ENCODE results near the gene GTF2E1.

DNA sequence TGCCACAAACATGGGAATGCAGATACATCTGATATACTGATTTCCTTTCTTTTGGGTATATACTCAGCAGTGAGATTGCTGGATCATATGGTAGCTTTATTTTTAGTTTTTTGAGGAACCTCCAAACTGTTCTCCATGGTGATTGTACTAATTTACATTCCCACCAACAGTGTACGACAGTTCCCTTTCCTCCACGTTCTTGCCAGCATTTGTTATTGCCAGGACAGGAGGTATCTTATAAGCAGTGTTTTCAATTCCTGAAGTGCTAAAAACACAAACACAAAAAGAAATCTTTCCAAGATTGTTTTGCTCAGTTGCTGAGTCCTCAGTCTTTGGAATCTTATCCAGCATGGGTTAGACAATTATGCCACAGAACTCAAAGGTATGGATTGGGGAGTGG, 13.5 kb downstream of the GTF2E1 start:
- TF ChIP-seq RFX5 (IDR thresholded peaks at IDR 0.05; ENCODE audit: low read depth, low read length): no peak
- no peak for TF ChIP-seq MXI1 (IDR thresholded peaks at IDR 0.05; ENCODE audit: borderline replicate concordance, low read depth, low read length)
- TF ChIP-seq, protein P1, sequence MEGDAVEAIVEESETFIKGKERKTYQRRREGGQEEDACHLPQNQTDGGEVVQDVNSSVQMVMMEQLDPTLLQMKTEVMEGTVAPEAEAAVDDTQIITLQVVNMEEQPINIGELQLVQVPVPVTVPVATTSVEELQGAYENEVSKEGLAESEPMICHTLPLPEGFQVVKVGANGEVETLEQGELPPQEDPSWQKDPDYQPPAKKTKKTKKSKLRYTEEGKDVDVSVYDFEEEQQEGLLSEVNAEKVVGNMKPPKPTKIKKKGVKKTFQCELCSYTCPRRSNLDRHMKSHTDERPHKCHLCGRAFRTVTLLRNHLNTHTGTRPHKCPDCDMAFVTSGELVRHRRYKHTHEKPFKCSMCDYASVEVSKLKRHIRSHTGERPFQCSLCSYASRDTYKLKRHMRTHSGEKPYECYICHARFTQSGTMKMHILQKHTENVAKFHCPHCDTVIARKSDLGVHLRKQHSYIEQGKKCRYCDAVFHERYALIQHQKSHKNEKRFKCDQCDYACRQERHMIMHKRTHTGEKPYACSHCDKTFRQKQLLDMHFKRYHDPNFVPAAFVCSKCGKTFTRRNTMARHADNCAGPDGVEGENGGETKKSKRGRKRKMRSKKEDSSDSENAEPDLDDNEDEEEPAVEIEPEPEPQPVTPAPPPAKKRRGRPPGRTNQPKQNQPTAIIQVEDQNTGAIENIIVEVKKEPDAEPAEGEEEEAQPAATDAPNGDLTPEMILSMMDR (conservative IDR thresholded peaks at IDR 0.05; ENCODE audit: low read depth, low read length): no peak

Measured in IMR-90 (cell line).